ENCODE data around the gene ST7. TPM values are rescaled to one million over a fixed set of nuclear protein-coding genes. Genes with fewer than 3 reads are reported as not detected.

The ST7 gene
- total RNA-seq, 2 experiments from 2014 or later, result 4.9 to 5.4 TPM

- Histone ChIP-seq H3K27me3 (ENCODE audit: control insufficient read depth in 1 of 2, insufficient read depth in 2 of 2, low read length in 2 of 2) (no peaks in the 10 kb centered on the region), H3K4me1 (ENCODE audit: insufficient read depth, low read length) (no peaks in the 10 kb centered on the region), H3K27ac (ENCODE audit: low read depth in 1 of 2, low read length in 2 of 2) (no peak overlapping the region), H3K36me3 (ENCODE audit: insufficient read depth, low read length) (no peaks in the 10 kb centered on the region), H3K9me3 (ENCODE audit: control insufficient read depth in 1 of 2, insufficient read depth in 1 of 2, low read length in 2 of 2) (no peaks in the 10 kb centered on the region), H3K4me3 (ENCODE audit: low read length) (no peak overlapping the region)
- no peak overlapping the region for H3K4me3 Mint-ChIP-seq
- ChIA-PET CTCF (no interaction called here), POLR2A (no interaction called here)
- no peak for ATAC-seq (ENCODE audit: poor library complexity)
- no peaks in the 10 kb centered on the region for H3K36me3 Mint-ChIP-seq (ENCODE audit: low read depth)
- no peaks in the 10 kb centered on the region for H3K27me3 Mint-ChIP-seq
- no peak for DNase-seq
- no peaks in the 10 kb centered on the region for H3K4me1 Mint-ChIP-seq (ENCODE audit: low read depth)
- no peak overlapping the region for H3K27ac Mint-ChIP-seq
- intact Hi-C loops (cut with DNase I, micrococcal nuclease), result no loop called here
- H3K9me3 Mint-ChIP-seq, result no peaks in the 10 kb centered on the region
- no peak for TF ChIP-seq CTCF (IDR thresholded peaks at IDR 0.05)
Observed at GRCh38 chr7:117139397-117139984, 186.2 kb downstream of the ST7 start.

GRCh38 chr7:117140921-117141320 is 187.6 kb downstream of the ST7 start:
- CTCF ChIA-PET, result no interaction called here
- TF ChIP-seq CTCF (IDR thresholded peaks at IDR 0.05), result no peak
- intact Hi-C loops (cut with DNase I, micrococcal nuclease), result no loop called here

GRCh38 chr7:117143066-117143465 is 189.8 kb downstream of the ST7 start:
- Histone ChIP-seq H3K4me1 (ENCODE audit: insufficient read depth, low read length) (no peaks in the 10 kb centered on the region), H3K27me3 (ENCODE audit: control insufficient read depth in 1 of 2, insufficient read depth in 2 of 2, low read length in 2 of 2) (no peaks in the 10 kb centered on the region), H3K9me3 (ENCODE audit: control insufficient read depth in 1 of 2, insufficient read depth in 1 of 2, low read length in 2 of 2) (no peaks in the 10 kb centered on the region), H3K36me3 (ENCODE audit: insufficient read depth, low read length) (no peaks in the 10 kb centered on the region), H3K4me3 (ENCODE audit: low read length) (no peak overlapping the region), H3K27ac (ENCODE audit: low read depth in 1 of 2, low read length in 2 of 2) (no peak overlapping the region)
- Mint-ChIP-seq H3K27ac (no peak overlapping the region), H3K4me3 (no peak overlapping the region), H3K36me3 (ENCODE audit: low read depth) (no peaks in the 10 kb centered on the region), H3K9me3 (no peaks in the 10 kb centered on the region), H3K4me1 (ENCODE audit: low read depth) (no peaks in the 10 kb centered on the region), H3K27me3 (no peaks in the 10 kb centered on the region)
- no peak for DNase-seq
- no peak for ATAC-seq (ENCODE audit: poor library complexity)
- ChIA-PET CTCF (no interaction called here), POLR2A (no interaction called here)
- no peak for TF ChIP-seq CTCF (IDR thresholded peaks at IDR 0.05)
- intact Hi-C loops (cut with DNase I, micrococcal nuclease), result no loop called here

More at GRCh38 chr7:117140921-117141320, 187.6 kb downstream of the ST7 start:
- Mint-ChIP-seq H3K4me1 (ENCODE audit: low read depth) (no peaks in the 10 kb centered on the region), H3K36me3 (ENCODE audit: low read depth) (no peaks in the 10 kb centered on the region), H3K27ac (no peak overlapping the region), H3K4me3 (no peak overlapping the region), H3K9me3 (no peaks in the 10 kb centered on the region), H3K27me3 (no peaks in the 10 kb centered on the region)
- DNase-seq (no peak), ATAC-seq (ENCODE audit: poor library complexity) (no peak)
- H3K4me3 ChIP-seq (ENCODE audit: low read length), result no peak overlapping the region
- no peaks in the 10 kb centered on the region for H3K36me3 ChIP-seq (ENCODE audit: insufficient read depth, low read length)
- no peak overlapping the region for H3K27ac ChIP-seq (ENCODE audit: low read depth in 1 of 2, low read length in 2 of 2)
- no peaks in the 10 kb centered on the region for H3K4me1 ChIP-seq (ENCODE audit: insufficient read depth, low read length)
- POLR2A ChIA-PET, result no interaction called here
- H3K27me3 ChIP-seq (ENCODE audit: control insufficient read depth in 1 of 2, insufficient read depth in 2 of 2, low read length in 2 of 2), result no peaks in the 10 kb centered on the region
- H3K9me3 ChIP-seq (ENCODE audit: control insufficient read depth in 1 of 2, insufficient read depth in 1 of 2, low read length in 2 of 2), result no peaks in the 10 kb centered on the region
